T-helper 2 cell (primary cell): ENCODE data around the gene PVALEF.
"Not testable (repeated sequence)": the region's sequence is repeated elsewhere in the genome, so short reads cannot be mapped to it uniquely, and the experiment has no call there.

ENCODE experiments used
- DNase-seq, 5 experiments: peaks; one replicate each; pipeline versions ENCODE4 v3.0.0 to v3.0.0-alpha.2; 2012 to 2022

PVALEF gene

DNA sequence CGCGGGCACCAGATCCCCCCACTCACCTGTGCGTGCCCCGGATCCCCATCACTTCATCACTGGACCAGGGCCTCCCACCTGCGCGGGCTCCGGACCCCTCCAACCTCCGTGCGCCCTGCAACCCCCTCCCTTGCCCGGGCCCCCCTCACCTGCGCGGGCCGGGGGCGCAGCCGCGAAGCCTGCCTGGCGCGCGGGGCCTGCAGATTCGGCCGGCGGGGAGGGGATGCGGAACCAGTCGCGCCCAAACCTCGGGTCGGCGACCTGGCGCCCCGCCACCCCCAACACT, 57.3 kb downstream of the PVALEF start:
- DNase-seq, result no peak

- peak; percentile 96 to 100 (median 99) for DNase-seq
Observed at GRCh38 chr17:81222906-81223761, 57.8 kb downstream of the PVALEF start, which contains the start of gene CEP131. Gene CEP131 (minus strand): TSS chr17:81222965. CDS start chr17:81220056, 2,909 bp downstream.

DNA sequence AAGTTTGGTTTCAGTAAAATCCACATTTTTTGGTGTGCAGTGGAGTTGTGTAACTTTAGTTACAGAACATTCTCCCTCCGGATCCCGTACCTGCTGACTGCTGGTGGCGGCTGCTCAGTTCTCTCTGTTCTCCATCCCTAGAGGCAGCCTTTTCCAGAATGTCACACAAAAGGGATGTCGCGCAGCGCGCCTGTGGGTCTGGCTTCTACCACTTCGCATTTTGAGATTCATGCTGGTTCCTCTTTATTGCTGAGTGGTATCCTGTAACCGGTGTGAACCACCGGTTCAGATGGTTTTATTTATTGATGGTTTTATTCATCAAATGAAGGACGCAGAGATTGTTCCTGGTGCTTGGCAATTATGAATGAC, 58.4 kb downstream of the PVALEF start:
- DNase-seq, result no peak

DNA sequence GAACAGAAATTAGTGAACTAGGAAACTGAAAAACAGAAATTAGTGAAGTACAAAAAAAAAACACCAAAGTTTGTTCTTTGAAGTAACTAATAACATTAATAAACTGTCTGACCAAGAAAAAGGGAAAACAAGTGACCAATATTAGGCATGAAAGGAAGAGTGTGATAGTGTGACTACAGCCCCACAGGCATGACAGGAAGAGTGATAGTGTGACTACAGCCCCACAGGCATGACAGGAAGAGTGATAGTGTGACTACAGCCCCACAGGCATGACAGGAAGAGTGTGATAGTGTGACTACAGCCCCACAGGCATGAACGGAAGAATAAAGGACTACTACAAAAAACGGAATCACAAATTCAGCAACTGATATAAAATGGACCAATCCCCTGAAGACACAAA, 62.3 kb downstream of the PVALEF start:
- not testable (repeated sequence) for DNase-seq

- DNase-seq, result no peak
Observed at GRCh38 chr17:81228420-81228819, 63.1 kb downstream of the PVALEF start.

DNA sequence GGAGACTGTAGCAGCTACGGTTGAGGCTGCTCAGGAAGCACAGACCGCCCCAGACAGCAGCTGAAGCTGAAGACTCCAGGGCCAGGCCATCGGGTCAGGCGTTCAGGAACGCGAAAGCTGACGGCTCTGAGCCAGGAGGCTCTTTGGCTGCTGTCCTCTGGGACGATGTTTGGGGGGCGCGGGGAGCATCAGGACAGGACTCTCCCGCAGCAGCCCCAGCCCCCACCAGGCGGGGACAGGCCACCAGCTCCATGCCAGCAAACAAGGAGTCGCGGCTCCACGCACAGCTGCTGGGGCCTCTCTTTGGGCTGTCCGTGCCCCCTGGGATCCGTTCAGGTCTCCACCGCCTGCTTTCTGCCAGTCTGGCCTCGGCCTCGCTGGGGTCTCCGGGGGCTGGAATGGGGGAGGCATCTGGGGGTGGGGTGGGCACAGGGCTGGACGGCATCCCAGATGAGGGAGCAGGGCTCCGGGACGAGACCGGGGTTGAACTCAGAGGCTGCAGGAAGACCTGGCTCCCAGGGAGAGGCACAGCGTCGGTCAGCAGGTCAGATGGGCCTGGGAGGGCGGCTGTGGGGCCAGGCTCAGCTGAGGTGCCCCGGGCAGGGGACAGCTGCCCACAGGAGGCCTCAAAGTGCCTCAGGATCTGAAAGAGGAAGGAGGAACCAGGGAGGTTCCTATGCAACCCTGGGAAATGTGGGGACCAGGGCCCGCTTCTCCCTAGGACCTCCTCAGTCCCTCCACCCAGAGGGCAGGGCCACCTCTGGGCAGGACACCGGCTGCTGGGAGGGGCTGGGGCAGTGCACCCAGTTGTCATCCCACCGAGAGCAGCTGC, 63.7 kb downstream of the PVALEF start:
- no peak for DNase-seq

DNA sequence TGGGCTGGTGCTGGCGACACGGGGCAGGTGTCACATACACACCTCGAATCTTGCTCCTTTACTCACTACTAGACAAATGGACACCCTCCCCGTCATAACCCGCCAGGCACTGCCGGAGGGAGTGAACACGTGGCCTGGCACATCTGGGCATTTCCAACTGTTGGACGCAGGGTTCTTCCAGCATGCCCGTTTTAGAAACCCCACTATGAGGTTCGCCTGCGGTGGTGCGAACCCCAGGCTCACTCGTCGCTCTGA, 64.3 kb downstream of the PVALEF start:
- DNase-seq, result no peak

GRCh38 chr17:81230043-81230820, 64.9 kb downstream of the PVALEF start:
- DNase-seq, result no peak

DNA sequence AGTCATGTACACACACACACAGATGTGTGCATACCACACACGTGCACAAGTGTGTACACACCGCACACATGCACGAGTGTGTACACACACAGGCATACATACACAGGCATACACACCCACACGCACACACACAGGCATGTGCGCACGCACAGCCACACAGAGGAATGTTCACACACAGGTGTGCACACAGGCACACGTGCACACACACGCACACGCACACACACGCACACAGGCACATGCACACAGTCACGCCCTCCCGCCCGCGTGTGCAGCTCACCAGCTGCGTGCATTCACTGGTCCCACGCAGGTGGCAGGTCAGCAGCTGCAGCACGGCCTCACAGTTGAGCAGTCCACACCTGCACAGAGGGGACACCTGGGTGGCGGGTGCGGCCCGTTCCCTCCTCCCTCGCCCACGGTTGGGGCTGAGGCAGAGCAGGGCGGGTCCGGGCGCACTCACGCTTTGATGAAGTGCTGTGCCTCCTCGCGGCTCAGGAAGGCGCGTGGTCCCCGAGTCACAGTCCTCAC, 65.9 kb downstream of the PVALEF start:
- no peak for DNase-seq

- DNase-seq, result no peak
Observed at GRCh38 chr17:81231766-81232581, 66.7 kb downstream of the PVALEF start.
